Lower lobe of right lung (tissue), 2 donors: ENCODE measurements around the gene UBA5. TPM values are rescaled to one million over a fixed set of nuclear protein-coding genes. Genes with fewer than 3 reads are reported as not detected.

Experiments
- ATAC-seq, 2 donors: fragments of 200-7000 bp; cut with Tn5 transposase; one replicate each; pipeline ENCODE4 v1.9.1; 2020 to 2022; ENCODE audit warnings: mild to moderate bottlenecking in 2 of 2, moderate library complexity in 2 of 2
- DNase-seq: peaks from one replicate; pipeline ENCODE4 v3.0.0-alpha.2; 2020
- H3K27ac ChIP-seq: fragments of 200-600 bp; one replicate; pipeline ENCODE4 v1.8.0; 2022
- H3K27me3 ChIP-seq: fragments of 200-600 bp; one replicate; pipeline ENCODE4 v1.8.0; 2022; ENCODE audit warnings: low read depth
- H3K36me3 ChIP-seq: fragments of 200-600 bp; one replicate; pipeline ENCODE4 v1.8.0; 2022; ENCODE audit warnings: mild to moderate bottlenecking
- H3K4me1 ChIP-seq: fragments of 200-600 bp; one replicate; pipeline ENCODE4 v1.8.0; 2022
- H3K4me3 ChIP-seq: fragments of 200-600 bp; one replicate; pipeline ENCODE4 v1.8.0; 2022; ENCODE audit warnings: mild to moderate bottlenecking
- H3K9me3 ChIP-seq: fragments of 200-600 bp; one replicate; pipeline ENCODE4 v1.8.0; 2022
- intact Hi-C: fragments of 100-400 bp; cut with DNase I; formaldehyde crosslinking; loops from one replicate; pipeline ENCODE4 v1.11.0; 2022
- total RNA-seq: library from RNA; stranded (reverse); fragmentation: NEBNext Ultra II Directional; extraction: Animal tissue kit (Norgen Biotek cat#: 25700); gene quantifications from one replicate; pipeline ENCODE4 v1.2.1, GENCODE V29; 2021
- TF ChIP-seq, protein P1 (sequence below): fragments of 200-600 bp; IDR thresholded peaks from one replicate; pipeline ENCODE4 v1.8.0; 2022; ENCODE audit warnings: antibody characterized with exemption, mild to moderate bottlenecking
- donor health status: DM: no; HTN: yes; CAD: no; lungs with severe emphysema.

UBA5 gene
- total RNA-seq, 1 donor from 2014 or later: 27.2 TPM

GRCh38 chr3:132710311-132710710, 50.2 kb downstream of the UBA5 start:
- Histone ChIP-seq H3K36me3 (peaks cover 79% of the 10 kb centered on the region), H3K4me3 (no peak overlapping the region), H3K27me3 (no peaks in the 10 kb centered on the region), H3K27ac (no peak overlapping the region), H3K4me1 (no peaks in the 10 kb centered on the region), H3K9me3 (no peaks in the 10 kb centered on the region)
- TF ChIP-seq, protein P1, sequence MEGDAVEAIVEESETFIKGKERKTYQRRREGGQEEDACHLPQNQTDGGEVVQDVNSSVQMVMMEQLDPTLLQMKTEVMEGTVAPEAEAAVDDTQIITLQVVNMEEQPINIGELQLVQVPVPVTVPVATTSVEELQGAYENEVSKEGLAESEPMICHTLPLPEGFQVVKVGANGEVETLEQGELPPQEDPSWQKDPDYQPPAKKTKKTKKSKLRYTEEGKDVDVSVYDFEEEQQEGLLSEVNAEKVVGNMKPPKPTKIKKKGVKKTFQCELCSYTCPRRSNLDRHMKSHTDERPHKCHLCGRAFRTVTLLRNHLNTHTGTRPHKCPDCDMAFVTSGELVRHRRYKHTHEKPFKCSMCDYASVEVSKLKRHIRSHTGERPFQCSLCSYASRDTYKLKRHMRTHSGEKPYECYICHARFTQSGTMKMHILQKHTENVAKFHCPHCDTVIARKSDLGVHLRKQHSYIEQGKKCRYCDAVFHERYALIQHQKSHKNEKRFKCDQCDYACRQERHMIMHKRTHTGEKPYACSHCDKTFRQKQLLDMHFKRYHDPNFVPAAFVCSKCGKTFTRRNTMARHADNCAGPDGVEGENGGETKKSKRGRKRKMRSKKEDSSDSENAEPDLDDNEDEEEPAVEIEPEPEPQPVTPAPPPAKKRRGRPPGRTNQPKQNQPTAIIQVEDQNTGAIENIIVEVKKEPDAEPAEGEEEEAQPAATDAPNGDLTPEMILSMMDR: no peak
- intact Hi-C loops: no loop called here
- no peak for DNase-seq
- ATAC-seq: no peak

DNA sequence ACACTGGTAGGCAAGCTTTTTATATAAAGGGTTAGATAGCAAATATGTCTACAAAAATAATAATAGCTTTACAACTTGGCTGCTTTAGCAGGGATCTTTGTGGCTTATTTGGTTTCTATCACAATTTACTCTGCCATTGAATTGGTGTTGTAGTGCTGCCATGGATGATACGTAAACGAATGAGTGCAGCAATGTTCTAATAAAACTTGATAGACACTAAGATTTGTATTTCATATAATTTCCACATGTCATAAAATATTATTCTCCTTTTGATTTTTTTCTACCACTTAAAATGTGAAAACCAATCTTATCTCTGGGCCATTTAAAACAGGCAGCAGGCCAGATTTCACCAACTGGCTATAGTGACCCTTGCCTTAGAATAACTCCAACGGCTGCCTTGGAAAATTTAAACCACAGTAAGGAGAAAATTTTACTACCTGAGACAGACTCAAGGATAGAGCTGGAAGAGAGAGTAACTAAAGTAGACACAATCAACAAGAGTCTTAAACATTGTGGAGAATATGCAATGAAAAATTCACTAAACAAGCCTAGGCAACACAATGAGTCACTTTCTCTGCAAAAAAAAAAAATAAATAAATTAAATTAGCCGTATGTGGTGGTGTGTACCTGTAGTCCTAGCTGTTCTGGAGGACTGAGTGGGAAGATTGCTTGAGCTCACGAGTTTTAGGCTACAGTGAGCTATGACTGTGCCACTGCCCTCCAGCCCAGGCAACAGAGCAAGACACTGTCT, 54.0 kb downstream of the UBA5 start:
- TF ChIP-seq, protein P1: no peak
- Histone ChIP-seq H3K4me1 (peaks cover 7% of the 10 kb centered on the region), H3K36me3 (peaks cover 82% of the 10 kb centered on the region), H3K27ac (no peak overlapping the region), H3K9me3 (no peaks in the 10 kb centered on the region), H3K27me3 (no peaks in the 10 kb centered on the region), H3K4me3 (no peak overlapping the region)
- intact Hi-C loops: no loop called here
- ATAC-seq (no peak), DNase-seq (no peak)

- intact Hi-C loops: no loop called here
- Histone ChIP-seq H3K36me3 (peaks cover 64% of the 10 kb centered on the region), H3K27me3 (no peaks in the 10 kb centered on the region), H3K4me3 (no peak overlapping the region), H3K4me1 (peaks cover 29% of the 10 kb centered on the region), H3K27ac (no peak overlapping the region), H3K9me3 (no peaks in the 10 kb centered on the region)
- DNase-seq: no peak
- TF ChIP-seq, protein P1: no peak
- ATAC-seq: no peak
Measured at GRCh38 chr3:132716372-132716771, 56.2 kb downstream of the UBA5 start.

DNA sequence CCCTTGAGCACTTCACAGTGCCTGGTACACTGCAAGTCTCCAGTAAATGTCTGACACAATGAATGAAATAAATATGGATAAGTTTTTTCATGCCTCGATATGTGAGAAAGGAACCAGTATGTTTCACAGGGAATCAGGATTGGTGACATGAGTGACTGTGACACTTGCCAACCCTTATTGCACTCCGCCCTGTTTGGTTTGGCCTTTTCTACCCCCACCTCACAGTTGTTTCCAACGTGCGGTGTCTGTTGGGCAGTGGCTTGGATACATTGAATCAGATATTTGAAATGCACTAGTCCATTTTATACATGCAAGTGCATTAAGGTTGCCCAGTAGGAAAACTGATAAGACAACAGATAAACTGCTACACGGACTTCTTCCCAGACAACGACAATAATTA, 60.1 kb downstream of the UBA5 start:
- no peak overlapping the region for H3K27ac ChIP-seq
- no peaks in the 10 kb centered on the region for H3K9me3 ChIP-seq
- DNase-seq (no peak), ATAC-seq (no peak)
- peaks cover 42% of the 10 kb centered on the region for H3K36me3 ChIP-seq
- H3K4me1 ChIP-seq: peaks cover 37% of the 10 kb centered on the region
- no peaks in the 10 kb centered on the region for H3K27me3 ChIP-seq
- TF ChIP-seq, protein P1: no peak
- H3K4me3 ChIP-seq: peak overlapping the region; percentile 83
- intact Hi-C loops: no loop called here

- Histone ChIP-seq H3K4me1 (peaks cover 37% of the 10 kb centered on the region), H3K27ac (peak overlapping the region; percentile 99), H3K9me3 (no peaks in the 10 kb centered on the region), H3K36me3 (peaks cover 28% of the 10 kb centered on the region), H3K27me3 (no peaks in the 10 kb centered on the region), H3K4me3 (peak overlapping the region; percentile 83)
- DNase-seq (peak; percentile 87), ATAC-seq (peak; percentile 47 to 65)
- TF ChIP-seq, protein P1: peak; percentile 42
- intact Hi-C loops: no loop called here
Measured at GRCh38 chr3:132721479-132722164, 61.5 kb downstream of the UBA5 start.
